A673 (cell line): ENCODE results near the gene TNFAIP2. TPM values are rescaled to one million over a fixed set of nuclear protein-coding genes. Genes with fewer than 3 reads are reported as not detected.

Experiments used
- BruUV-seq: library from RNA; stranded (reverse); fragments of 400-500 nt; replicated peaks from 2 replicates; lab custom pipeline; 2021; lab: Mats Ljungman, UMichigan
- CTCF ChIA-PET: fragments of 300-600 bp; sonication (Branson Sonifier 250); formaldehyde crosslinking; loops from one replicate; lab custom pipeline; 2022; ENCODE audit warnings: antibody characterized with exemption; lab: Charles Lee
- POLR2A ChIA-PET: fragments of 300-600 bp; sonication (Branson Sonifier 250); formaldehyde crosslinking; loops from one replicate; lab custom pipeline; 2022; ENCODE audit warnings: antibody characterized with exemption; ENCODE audit not compliant: low non-redundant PET; lab: Charles Lee
- DNase-seq: peaks from one replicate; pipeline ENCODE4 v3.0.0-alpha.2; 2015; ENCODE audit warnings: low spot score
- H3K27ac ChIP-seq: fragments of 200-600 bp; sonication (generic); 2 replicates; pipeline ENCODE4 v1.5.1; 2016; ENCODE audit warnings: mixed run types, low read depth, mild to moderate bottlenecking, mixed read lengths, antibody characterized with exemption, low read length; ENCODE audit not compliant: poor library complexity, severe bottlenecking
- H3K27me3 ChIP-seq: fragments of 200-600 bp; sonication (generic); replicated peaks from 2 replicates; pipeline ENCODE4 v1.6.1; 2017; ENCODE audit warnings: mixed run types, low read depth, mild to moderate bottlenecking, mixed read lengths, antibody characterized with exemption, low read length; ENCODE audit not compliant: insufficient read depth, poor library complexity
- H3K36me3 ChIP-seq: fragments of 200-600 bp; sonication (generic); 2 replicates; pipeline ENCODE4 v1.6.1; 2016; ENCODE audit warnings: mixed run types, mild to moderate bottlenecking, mixed read lengths, antibody characterized with exemption, low read length; ENCODE audit not compliant: insufficient read depth, poor library complexity, severe bottlenecking
- H3K4me1 ChIP-seq: fragments of 200-600 bp; sonication (generic); 2 replicates; pipeline ENCODE4 v1.6.1; 2017; ENCODE audit warnings: mixed run types, mild to moderate bottlenecking, mixed read lengths, antibody characterized with exemption, low read length; ENCODE audit not compliant: insufficient read depth, poor library complexity, severe bottlenecking
- H3K4me3 ChIP-seq: fragments of 200-600 bp; sonication (generic); 2 replicates; pipeline ENCODE4 v1.5.1; 2016; ENCODE audit warnings: low read depth, mixed run types, mild to moderate bottlenecking, mixed read lengths, low read length; ENCODE audit not compliant: poor library complexity, severe bottlenecking
- H3K9me3 ChIP-seq: fragments of 200-600 bp; sonication (generic); 2 replicates; pipeline ENCODE4 v1.6.1; 2016; ENCODE audit warnings: mixed run types, low read depth, mild to moderate bottlenecking, mixed read lengths, antibody characterized with exemption, low read length; ENCODE audit not compliant: poor library complexity, severe bottlenecking
- CTCF ChIP-seq: fragments of 300-800, 200-600 bp; sonication (generic); conservative IDR thresholded peaks from 2 replicates; pipeline ENCODE4 v1.5.1; 2017; ENCODE audit warnings: low read depth, mild to moderate bottlenecking, antibody characterized with exemption, low read length, moderate library complexity, mixed read lengths
- EZH2 ChIP-seq: fragments of 200-600 bp; sonication (generic); IDR thresholded peaks from 2 replicates; pipeline ENCODE4 v1.6.1; 2017; ENCODE audit warnings: borderline replicate concordance, low read depth, mild to moderate bottlenecking, mixed read lengths, antibody characterized with exemption, low read length; ENCODE audit not compliant: poor library complexity, severe bottlenecking
- intact Hi-C: fragments of 100-400 bp; cut with micrococcal nuclease; formaldehyde crosslinking; loops from one replicate; pipeline ENCODE4 v1.10.0; 2022; ENCODE audit not compliant: unreplicated experiment
- total RNA-seq: library from RNA; stranded (reverse); gene quantifications from 2 replicates; pipeline ENCODE4 v1.2.3, GENCODE V29; 2021

The TNFAIP2 gene
- total RNA-seq, 1 experiment from 2014 or later = 5.5 TPM

DNA sequence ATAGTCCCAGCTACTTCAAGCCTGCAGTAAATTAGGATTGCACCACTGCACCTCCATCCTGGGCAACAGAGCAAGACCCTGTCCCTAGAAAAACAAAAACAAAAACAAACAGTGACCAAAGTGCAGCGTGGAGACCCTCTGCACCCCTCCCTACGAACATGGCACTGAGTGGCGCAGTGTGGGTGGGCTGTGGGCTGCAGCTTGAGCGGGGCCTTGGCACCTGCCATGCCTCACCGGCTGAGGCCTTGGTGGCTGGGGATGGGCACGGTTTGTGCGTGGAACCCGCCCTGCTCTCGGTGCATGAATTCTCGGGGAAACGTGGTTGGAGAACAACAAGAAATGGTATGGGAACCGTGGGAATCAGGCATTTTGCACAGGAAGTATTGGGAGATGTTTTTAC, 60.8 kb downstream of the TNFAIP2 start:
- intact Hi-C loops = loop anchor here (2.0 kb wide), 1 partner anchor 79 kb away; no protein-coding TSS in a partner anchor
- no peak for TF ChIP-seq CTCF
- TF ChIP-seq EZH2 = no peak
- no peak overlapping the region for H3K27ac ChIP-seq
- no peaks in the 10 kb centered on the region for H3K9me3 ChIP-seq
- no peaks in the 10 kb centered on the region for H3K4me1 ChIP-seq
- no peaks in the 10 kb centered on the region for H3K27me3 ChIP-seq
- no peak for DNase-seq
- CTCF ChIA-PET = interaction anchor here (0.7 to 1.4 kb wide), 2 partner anchors 72 to 79 kb away, joined by 3 to 5 read pairs; no protein-coding TSS in a partner anchor
- BruUV-seq = no TSS peak
- H3K36me3 ChIP-seq = no peaks in the 10 kb centered on the region
- POLR2A ChIA-PET = no interaction called here
- H3K4me3 ChIP-seq = no peak overlapping the region

DNA sequence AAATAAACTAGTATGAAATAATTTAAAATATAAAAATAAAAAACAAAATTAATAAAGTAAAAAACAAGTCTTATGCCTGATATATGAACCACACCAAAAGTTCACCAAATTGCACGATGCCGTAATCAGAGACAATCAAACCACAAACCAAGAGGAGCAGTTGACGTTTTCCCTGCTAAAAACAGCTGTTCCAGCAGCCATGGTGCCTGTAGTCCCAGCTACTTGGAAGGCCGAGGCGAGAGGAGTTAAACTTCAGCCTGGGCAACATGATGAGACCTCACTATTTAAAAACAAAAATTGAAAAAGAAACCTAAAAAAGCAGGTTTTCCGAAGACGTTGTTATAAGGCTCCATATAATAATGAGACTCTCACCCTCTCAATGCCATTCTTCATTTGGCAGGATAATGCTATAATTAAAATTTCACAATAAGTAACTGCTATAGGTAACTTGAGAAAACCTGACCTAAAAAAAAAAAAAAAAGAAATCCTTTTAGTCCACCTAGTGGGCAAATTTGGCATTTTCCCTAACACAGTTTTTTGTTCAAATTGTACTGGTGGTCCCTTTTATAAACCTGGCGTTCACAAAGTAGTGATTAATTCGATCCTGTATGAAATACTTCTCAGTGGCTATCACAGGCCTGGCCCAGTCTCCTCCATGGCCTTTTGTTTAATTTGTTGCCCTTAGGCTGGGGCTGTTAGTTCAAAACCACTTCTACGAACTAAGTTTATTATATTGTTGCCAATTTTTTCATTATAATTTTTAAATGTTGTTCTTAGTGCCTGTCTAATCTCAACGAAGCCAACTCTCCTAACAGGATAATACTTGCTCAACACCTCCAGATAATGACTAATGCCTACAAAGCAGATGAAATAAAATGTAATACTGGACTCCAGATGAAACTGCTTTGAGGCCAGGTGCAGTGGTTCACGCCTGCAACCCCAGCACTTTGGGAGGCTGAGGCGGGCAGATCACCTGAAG, 62.1 kb downstream of the TNFAIP2 start:
- ChIA-PET CTCF (interaction anchor here (0.6 to 1.4 kb wide), 5 partner anchors 25 to 141 kb away, joined by 4 to 7 read pairs (median 5); no protein-coding TSS in a partner anchor), POLR2A (interaction anchor here (0.6 to 0.7 kb wide), 2 partner anchors 441 to 1708 kb away, joined by 3 to 5 read pairs; no protein-coding TSS in a partner anchor)
- no TSS peak for BruUV-seq

More for the DNA sequence above, 62.1 kb downstream of the TNFAIP2 start:
- Histone ChIP-seq H3K4me1 (no peaks in the 10 kb centered on the region), H3K36me3 (no peaks in the 10 kb centered on the region), H3K4me3 (no peak overlapping the region), H3K27ac (no peak overlapping the region), H3K27me3 (no peaks in the 10 kb centered on the region), H3K9me3 (no peaks in the 10 kb centered on the region)
- TF ChIP-seq EZH2 = no peak
- peak; percentile 76 for TF ChIP-seq CTCF
- intact Hi-C loops = loop anchor here (2.0 to 5.0 kb wide), 2 partner anchors 81 to 107 kb away; no protein-coding TSS in a partner anchor
- DNase-seq = peak; percentile 65
